IMR-90 (cell line): ENCODE measurements around the gene ALPK3. TPM values are rescaled to one million over a fixed set of nuclear protein-coding genes. Genes with fewer than 3 reads are reported as not detected.
A peak's percentile ranks its signal among the peaks of the same experiment; 100 is the strongest.

Source experiments
- ATAC-seq: fragments of 200-7000 bp; cut with Tn5 transposase; 2 replicates; pipeline ENCODE4 v1.9.1; 2020; ENCODE audit warnings: low read depth, mild to moderate bottlenecking, moderate library complexity
- BruUV-seq: library from RNA; stranded (reverse); fragments of 400-500 nt; replicated peaks from 2 replicates; lab custom pipeline; 2021; lab: Mats Ljungman, UMichigan
- CTCF ChIA-PET: fragments of 300-600 bp; formaldehyde crosslinking; extraction: SDS; loops from one replicate; lab custom pipeline; 2021; ENCODE audit warnings: antibody characterized with exemption; lab: Yijun Ruan, JAX
- POLR2A ChIA-PET: fragments of 300-600 bp; sonication (Branson Sonifier 250); formaldehyde crosslinking; loops from one replicate; lab custom pipeline; 2022; ENCODE audit warnings: antibody characterized with exemption; ENCODE audit not compliant: unreplicated experiment; lab: Charles Lee
- DNase-seq: peaks from one replicate; pipeline ENCODE4 v3.0.0; 2013
- H2AFZ ChIP-seq: replicated peaks from 2 replicates; pipeline ENCODE3; 2013; ENCODE audit warnings: low read length, mild to moderate bottlenecking; ENCODE audit not compliant: poor library complexity
- H2AK5ac ChIP-seq: 2 replicates; pipeline ENCODE4 v1.6.1; 2013; ENCODE audit warnings: low read depth, low read length, inconsistent platforms
- H2AK9ac ChIP-seq: replicated peaks from 2 replicates; pipeline ENCODE3; 2013; ENCODE audit warnings: mild to moderate bottlenecking, low read depth, low read length, moderate library complexity; ENCODE audit not compliant: poor library complexity
- H2BK120ac ChIP-seq: 2 replicates; pipeline ENCODE4 v1.6.1; 2013; ENCODE audit warnings: low read depth, low read length, inconsistent platforms
- H2BK15ac ChIP-seq: 3 replicates; pipeline ENCODE4 v1.6.1; 2013; ENCODE audit warnings: low read depth, low read length, inconsistent platforms
- H2BK20ac ChIP-seq: 2 replicates; pipeline ENCODE4 v1.6.1; 2013; ENCODE audit warnings: low read depth, mild to moderate bottlenecking, inconsistent platforms, low read length, moderate library complexity
- H2BK5ac ChIP-seq: 2 replicates; pipeline ENCODE4 v1.6.1; 2013; ENCODE audit warnings: mild to moderate bottlenecking, low read depth, low read length, inconsistent platforms; ENCODE audit not compliant: poor library complexity, severe bottlenecking
- H3K14ac ChIP-seq: replicated peaks from 2 replicates; pipeline ENCODE4 v1.6.1; 2013; ENCODE audit warnings: low read depth, low read length, inconsistent platforms
- H3K18ac ChIP-seq: 2 replicates; pipeline ENCODE4 v1.6.1; 2013; ENCODE audit warnings: low read depth, low read length, control low read depth
- H3K23ac ChIP-seq: 2 replicates; pipeline ENCODE4 v1.6.1; 2013; ENCODE audit warnings: low read depth, low read length, inconsistent platforms
- H3K27ac ChIP-seq: 2 replicates; pipeline ENCODE4 v1.5.1; 2013; ENCODE audit warnings: mild to moderate bottlenecking, control low read depth, low read length; ENCODE audit not compliant: insufficient read depth
- H3K27me3 ChIP-seq: 2 replicates; pipeline ENCODE4 v1.6.1; 2013; ENCODE audit warnings: low read length; ENCODE audit not compliant: control insufficient read depth, insufficient read depth
- H3K36me3 ChIP-seq: 2 replicates; pipeline ENCODE4 v1.6.1; 2013; ENCODE audit warnings: low read length, mixed read lengths; ENCODE audit not compliant: control insufficient read depth, insufficient read depth
- H3K4ac ChIP-seq: 2 replicates; pipeline ENCODE4 v1.6.1; 2013; ENCODE audit warnings: low read depth, low read length, inconsistent platforms
- H3K4me1 ChIP-seq: 2 replicates; pipeline ENCODE4 v1.6.1; 2013; ENCODE audit warnings: low read length, mixed read lengths; ENCODE audit not compliant: control insufficient read depth, insufficient read depth
- H3K4me2 ChIP-seq: 2 replicates; pipeline ENCODE4 v1.6.1; 2013; ENCODE audit warnings: low read depth, mild to moderate bottlenecking, control low read depth, low read length, moderate library complexity
- H3K4me3 ChIP-seq: 2 replicates; pipeline ENCODE4 v1.5.1; 2013; ENCODE audit warnings: low read depth, mild to moderate bottlenecking, control low read depth, low read length, moderate library complexity; ENCODE audit not compliant: insufficient read depth
- H3K56ac ChIP-seq: 2 replicates; pipeline ENCODE4 v1.6.1; 2013; ENCODE audit warnings: low read length, inconsistent platforms; ENCODE audit not compliant: insufficient read depth; ENCODE audit errors: extremely low read depth
- H3K79me1 ChIP-seq, 2 experiments: 2 replicates each; pipeline ENCODE4 v1.6.1; 2013; ENCODE audit warnings: low read length in 2 of 2, inconsistent platforms in 1 of 2, low read depth in 1 of 2
- H3K9ac ChIP-seq: 2 replicates; pipeline ENCODE4 v1.6.1; 2013; ENCODE audit warnings: low read depth, low read length, control low read depth
- H3K9me1 ChIP-seq: 2 replicates; pipeline ENCODE4 v1.6.1; 2013; ENCODE audit warnings: low read length, inconsistent platforms; ENCODE audit not compliant: insufficient read depth
- H3K9me3 ChIP-seq: 2 replicates; pipeline ENCODE4 v1.6.1; 2013; ENCODE audit warnings: low read length; ENCODE audit not compliant: control insufficient read depth, insufficient read depth
- H4K20me1 ChIP-seq: 2 replicates; pipeline ENCODE4 v1.6.1; 2013; ENCODE audit warnings: low read length, inconsistent platforms; ENCODE audit not compliant: insufficient read depth
- H4K5ac ChIP-seq: 2 replicates; pipeline ENCODE4 v1.6.1; 2013; ENCODE audit warnings: mild to moderate bottlenecking, low read depth, low read length, control low read depth
- H4K8ac ChIP-seq, 2 experiments: 2 replicates each; pipeline ENCODE4 v1.6.1; 2013; ENCODE audit warnings: low read depth in 2 of 2, low read length in 2 of 2, control low read depth in 1 of 2, inconsistent platforms in 1 of 2
- H4K91ac ChIP-seq: 2 replicates; pipeline ENCODE4 v1.6.1; 2013; ENCODE audit warnings: low read depth, low read length, inconsistent platforms; ENCODE audit not compliant: insufficient read depth
- BHLHE40 ChIP-seq: fragments of 150-350 bp; IDR thresholded peaks from 2 replicates; pipeline ENCODE4 v1.6.1; 2016; ENCODE audit warnings: mild to moderate bottlenecking, low read depth, low read length
- CEBPB ChIP-seq: IDR thresholded peaks from 2 replicates; pipeline ENCODE4 v1.6.1; 2012; ENCODE audit warnings: low read depth, low read length, improper control_type of control experiment
- CHD1 ChIP-seq: IDR thresholded peaks from 2 replicates; pipeline ENCODE4 v1.6.1; 2012; ENCODE audit warnings: low read depth, low read length, improper control_type of control experiment
- CTCF ChIP-seq: conservative IDR thresholded peaks from 2 replicates; pipeline ENCODE4 v1.5.1; 2012; ENCODE audit warnings: mild to moderate bottlenecking, low read depth, low read length, improper control_type of control experiment
- ELK1 ChIP-seq: fragments of 150-350 bp; IDR thresholded peaks from 2 replicates; pipeline ENCODE4 v1.6.1; 2016; ENCODE audit warnings: low read depth, mild to moderate bottlenecking, low read length, moderate library complexity, borderline replicate concordance
- FOS ChIP-seq: fragments of 150-350 bp; IDR thresholded peaks from 2 replicates; pipeline ENCODE4 v1.6.1; 2016; ENCODE audit warnings: low read depth, low read length
- MAFK ChIP-seq: IDR thresholded peaks from 2 replicates; pipeline ENCODE4 v1.6.1; 2012; ENCODE audit warnings: low read depth, low read length, improper control_type of control experiment
- MAZ ChIP-seq: IDR thresholded peaks from 2 replicates; pipeline ENCODE4 v1.6.1; 2012; ENCODE audit warnings: low read depth, mild to moderate bottlenecking, low read length, improper control_type of control experiment, moderate library complexity, borderline replicate concordance
- MXI1 ChIP-seq: IDR thresholded peaks from 2 replicates; pipeline ENCODE4 v1.6.1; 2012; ENCODE audit warnings: low read depth, mild to moderate bottlenecking, low read length, moderate library complexity, borderline replicate concordance
- NFE2L2 ChIP-seq: fragments of 150-350 bp; IDR thresholded peaks from 2 replicates; pipeline ENCODE4 v1.6.1; 2016; ENCODE audit warnings: low read depth, mild to moderate bottlenecking, low read length
- POLR2A ChIP-seq: IDR thresholded peaks from 2 replicates; pipeline ENCODE4 v1.6.1; 2012; ENCODE audit warnings: mild to moderate bottlenecking, low read depth, low read length
- RAD21 ChIP-seq: IDR thresholded peaks from 2 replicates; pipeline ENCODE4 v1.6.1; 2012; ENCODE audit warnings: low read length, improper control_type of control experiment
- RCOR1 ChIP-seq: IDR thresholded peaks from 2 replicates; pipeline ENCODE4 v1.6.1; 2012; ENCODE audit warnings: mild to moderate bottlenecking, low read length, improper control_type of control experiment; ENCODE audit not compliant: insufficient replicate concordance
- SMC3 ChIP-seq: fragments of 150-350 bp; IDR thresholded peaks from 2 replicates; pipeline ENCODE4 v1.6.1; 2016; ENCODE audit warnings: low read depth, mild to moderate bottlenecking, antibody characterized with exemption, low read length, moderate library complexity
- USF2 ChIP-seq: fragments of 150-350 bp; IDR thresholded peaks from 2 replicates; pipeline ENCODE4 v1.6.1; 2017; ENCODE audit warnings: mild to moderate bottlenecking, antibody characterized with exemption, low read length, low read depth
- WGBS, 2 experiments: methylation state at CpG; one replicate each; pipeline versions ENCODE4 v1.1.5 to v1.1.7; 2013; ENCODE audit warnings: missing lambda C conversion rate in 2 of 2; ENCODE audit not compliant: insufficient read length in 1 of 2; ENCODE audit errors: extremely low coverage in 2 of 2; 5-methylcytosine and 5-hydroxymethylcytosine counted together
- dilution Hi-C: fragments of 300-500 bp; cut with HindIII; formaldehyde crosslinking; loops from one replicate; pipeline ENCODE4 v1.14.3; 2018; ENCODE audit warnings: low sequenced_read_pairs; ENCODE audit not compliant: unreplicated experiment
- in situ Hi-C: fragments of 300-500 bp; cut with MboI; formaldehyde crosslinking; loops from 3 replicates; pipeline ENCODE4 v1.14.3; 2019; ENCODE audit warnings: low sequenced_read_pairs, inconsistent platforms, mixed read lengths
- intact Hi-C: fragments of 100-400 bp; cut with micrococcal nuclease; formaldehyde crosslinking; loops from 2 replicates; pipeline ENCODE4 v1.10.0; 2022
- polyA plus RNA-seq, 3 experiments: library from polyadenylated mRNA; depleted of rRNA; stranded (reverse); fragments of >200 nt; gene quantifications; 2 replicates each; pipeline ENCODE4 v1.2.3, GENCODE V29; 2012; ENCODE audit warnings: low replicate concordance in 1 of 3
- total RNA-seq: library from RNA; depleted of rRNA; stranded (reverse); fragments of >200 nt; gene quantifications from 2 replicates; pipeline ENCODE4 v1.2.3, GENCODE V29; 2012

The ALPK3 gene
- total and polyA plus RNA-seq, 2 of the 4 experiments (the other 2 are of a cell fraction): under 0.01 to 0.26 TPM

- intact Hi-C loops: no loop called here
- Histone ChIP-seq H3K18ac (no peak overlapping the region), H3K9me1 (peaks cover 8% of the 10 kb centered on the region), H4K20me1 (0 out of 2 replicates have a peak, but pooled peaks cover 8% of the 10 kb centered on the region), H3K79me1 (no peaks in the 10 kb centered on the region), H2BK120ac (no peak overlapping the region), H3K4me1 (peaks cover 2% of the 10 kb centered on the region; the same call in 1 of the 2 replicates), H3K27me3 (no peaks in the 10 kb centered on the region), H3K23ac (no peak overlapping the region), H3K4me3 (no peak overlapping the region), H2BK20ac (no peak overlapping the region), H2AFZ (peak overlapping the region; percentile 9), H4K8ac (no peak overlapping the region), H3K56ac (no peak overlapping the region), H2AK5ac (no peak overlapping the region), H3K36me3 (peaks cover 3% of the 10 kb centered on the region; the same call in 1 of the 2 replicates), H2BK5ac (no peak overlapping the region), H3K4ac (no peak overlapping the region), H2AK9ac (peak overlapping the region; percentile 30), H4K5ac (no peak overlapping the region), H3K27ac (no peak overlapping the region), H3K9me3 (no peaks in the 10 kb centered on the region), H3K9ac (no peak overlapping the region), H3K4me2 (no peak overlapping the region; the same call in 1 of the 2 replicates), H4K91ac (no peak overlapping the region), H3K14ac (no peak overlapping the region; the same call in 1 of the 2 replicates), H2BK15ac (no peak overlapping the region)
- DNase-seq: peak; percentile 62
- peak; percentile 75 for ATAC-seq
- POLR2A ChIA-PET: no interaction called here
- WGBS, 2 experiments: 63% methylated on average over 3 of the region's 7 CpGs; no CpG with 5 or more reads in 1 of the 2 experiments
- dilution Hi-C loops: no loop called here
- in situ Hi-C loops: no loop called here
- BruUV-seq: no TSS peak
- CTCF ChIA-PET: interaction anchor here (0.5 to 1.1 kb wide), 3 partner anchors 9 to 315 kb away, joined by 3 read pairs; no protein-coding TSS in a partner anchor
- TF ChIP-seq FOS: no peak
- TF ChIP-seq NFE2L2: no peak
- TF ChIP-seq CTCF: no peak
- no peak for TF ChIP-seq BHLHE40
- no peak for TF ChIP-seq MXI1
- TF ChIP-seq RCOR1: no peak
- no peak for TF ChIP-seq ELK1
- TF ChIP-seq MAZ: no peak
- no peak for TF ChIP-seq CEBPB
- no peak for TF ChIP-seq CHD1
- no peak for TF ChIP-seq MAFK
- TF ChIP-seq USF2: no peak
- TF ChIP-seq SMC3: no peak
- TF ChIP-seq RAD21: no peak
- no peak for TF ChIP-seq POLR2A
These were observed 6.9 kb upstream of the ALPK3 start for GRCh38 chr15:84810073-84810840.
